NCI-H146 treated with DMSO at 0.1 percent for 48 hours (cell line): Measurements from ENCODE around the gene NKAIN2.

Experiments used
- DNase-seq: peaks from one replicate; lab custom pipeline; 2025; ENCODE audit not compliant: unreplicated experiment; lab: John Stamatoyannopoulos, UW

Gene NKAIN2

DNA sequence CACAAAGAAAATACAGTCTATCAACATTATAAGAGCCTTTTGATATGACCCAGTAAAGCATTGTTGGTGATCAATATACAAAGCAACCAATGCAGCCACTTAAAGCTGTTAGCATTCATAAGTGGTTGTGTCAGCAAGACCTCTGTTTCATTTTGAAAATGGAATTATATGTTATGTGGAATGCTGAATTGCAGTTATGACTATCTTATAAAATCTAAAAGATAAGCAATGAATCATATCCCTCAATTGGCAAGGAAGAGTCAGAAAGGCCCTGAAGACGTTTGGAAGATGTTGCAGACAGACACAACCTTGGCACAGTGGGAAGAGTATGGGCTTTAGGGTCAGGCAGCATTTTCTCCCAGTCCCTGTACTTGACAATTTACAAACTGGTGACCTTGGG lies 1064.8 kb downstream of the NKAIN2 start:
- DNase-seq, result no peak

DNA sequence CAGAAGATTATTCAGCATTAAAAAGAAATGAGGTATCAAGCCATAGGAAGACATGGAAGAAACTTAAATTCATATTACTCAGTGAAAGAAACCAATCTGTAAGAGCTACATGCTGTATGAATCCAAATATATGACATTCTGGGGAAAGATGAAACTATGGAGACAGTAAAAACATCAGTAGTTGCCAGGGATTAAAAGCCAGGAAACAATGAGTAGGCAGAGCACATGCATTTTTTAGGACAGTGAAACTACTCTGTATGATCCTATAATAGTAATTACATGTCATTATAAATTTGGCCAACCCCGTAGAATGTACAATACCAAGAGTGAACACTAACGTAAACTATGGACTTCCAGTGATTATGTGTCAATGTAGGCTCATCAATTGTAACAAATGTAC lies 1065.8 kb downstream of the NKAIN2 start:
- DNase-seq, result no peak

DNA sequence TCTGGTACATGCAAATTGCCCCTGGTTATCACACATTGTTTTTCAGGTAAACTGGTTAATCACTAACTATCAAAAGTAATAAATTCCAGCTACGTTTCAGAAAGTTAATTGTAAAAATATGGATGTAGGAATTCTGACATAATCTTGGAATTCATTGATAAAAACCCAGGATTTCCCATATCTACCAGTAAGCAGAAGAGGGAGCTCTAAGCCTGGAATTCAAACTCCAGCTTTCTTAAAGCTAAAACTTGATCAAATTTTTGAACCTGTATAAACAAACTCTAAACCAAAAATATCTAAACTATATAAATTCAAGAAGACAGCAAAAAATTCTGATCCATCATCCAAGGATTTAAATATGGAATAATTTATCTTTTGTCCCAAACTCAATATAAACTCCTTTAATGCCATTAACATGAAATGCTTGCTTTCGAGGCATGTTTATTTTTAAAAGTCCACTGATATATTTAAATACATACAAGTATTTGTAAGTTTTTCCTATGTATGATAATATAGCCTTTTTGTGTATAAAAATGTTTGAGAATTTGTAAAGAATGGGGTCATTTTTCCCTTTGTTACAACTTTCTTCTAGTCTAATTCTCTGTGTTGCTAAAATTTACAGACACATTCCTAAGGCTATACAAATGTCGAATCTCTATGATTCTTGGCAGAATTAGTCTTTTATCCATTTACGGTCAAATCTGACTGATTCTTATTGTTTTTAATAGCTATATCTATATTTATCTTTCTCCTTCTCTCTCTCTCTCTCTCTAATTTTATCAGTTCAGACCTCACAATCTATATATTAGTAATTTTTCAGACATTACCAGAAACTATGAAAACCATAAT lies 1067.2 kb downstream of the NKAIN2 start:
- DNase-seq, result peak; percentile 61

DNA sequence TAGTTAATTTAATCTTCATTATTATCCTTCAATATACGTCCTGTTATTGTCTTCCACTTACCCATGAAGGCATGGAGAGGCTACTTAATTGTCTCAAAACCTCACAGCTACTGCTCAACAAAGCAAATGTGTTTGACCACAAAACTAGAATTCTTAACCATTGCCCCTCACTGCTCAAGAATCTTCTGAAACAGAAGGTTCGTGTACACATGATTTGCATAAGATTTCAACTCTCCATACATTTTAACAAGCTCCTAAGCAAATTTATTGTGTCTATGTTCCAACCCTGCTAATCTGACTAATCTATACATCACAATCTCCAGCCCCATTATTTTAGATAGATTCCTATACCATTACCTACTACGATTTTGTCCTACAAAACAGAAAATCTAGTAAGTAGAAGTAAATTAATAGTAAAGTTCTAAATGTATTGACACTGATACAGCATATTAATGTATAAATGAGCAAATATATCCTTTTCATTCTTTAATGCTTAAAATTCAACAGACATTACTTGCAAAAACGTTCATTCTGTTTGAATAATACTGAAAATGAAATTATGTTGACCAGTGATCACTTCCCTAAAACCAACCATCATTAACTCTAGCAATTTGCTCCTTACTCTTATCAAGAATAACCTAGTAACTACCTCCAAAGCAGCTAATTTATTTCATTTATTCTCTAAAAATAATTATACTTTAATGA lies 1068.8 kb downstream of the NKAIN2 start:
- no peak for DNase-seq

DNA sequence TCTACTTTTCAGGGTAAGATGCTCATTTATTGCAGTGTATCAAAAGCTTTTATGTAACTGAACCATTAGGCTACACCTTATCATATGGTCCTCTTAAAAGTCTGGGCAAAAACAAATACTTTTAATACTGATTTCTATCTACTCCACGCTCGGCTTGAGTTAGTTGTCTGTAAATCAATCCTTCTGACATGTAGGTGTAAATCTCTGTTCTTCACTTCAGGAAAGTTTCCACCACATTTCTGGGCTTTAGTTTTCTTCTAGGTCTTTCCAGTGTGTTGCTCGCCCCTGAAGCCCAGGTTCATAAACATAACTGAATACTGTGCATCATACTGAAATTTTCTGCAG lies 1069.4 kb downstream of the NKAIN2 start:
- no peak for DNase-seq
